ENCODE data around the gene SMARCA5.
A peak's percentile ranks its signal among the peaks of the same experiment; 100 is the strongest.
"Not testable (repeated sequence)": the region's sequence is repeated elsewhere in the genome, so short reads cannot be mapped to it uniquely, and the experiment has no call there.

The SMARCA5 gene, protein sequence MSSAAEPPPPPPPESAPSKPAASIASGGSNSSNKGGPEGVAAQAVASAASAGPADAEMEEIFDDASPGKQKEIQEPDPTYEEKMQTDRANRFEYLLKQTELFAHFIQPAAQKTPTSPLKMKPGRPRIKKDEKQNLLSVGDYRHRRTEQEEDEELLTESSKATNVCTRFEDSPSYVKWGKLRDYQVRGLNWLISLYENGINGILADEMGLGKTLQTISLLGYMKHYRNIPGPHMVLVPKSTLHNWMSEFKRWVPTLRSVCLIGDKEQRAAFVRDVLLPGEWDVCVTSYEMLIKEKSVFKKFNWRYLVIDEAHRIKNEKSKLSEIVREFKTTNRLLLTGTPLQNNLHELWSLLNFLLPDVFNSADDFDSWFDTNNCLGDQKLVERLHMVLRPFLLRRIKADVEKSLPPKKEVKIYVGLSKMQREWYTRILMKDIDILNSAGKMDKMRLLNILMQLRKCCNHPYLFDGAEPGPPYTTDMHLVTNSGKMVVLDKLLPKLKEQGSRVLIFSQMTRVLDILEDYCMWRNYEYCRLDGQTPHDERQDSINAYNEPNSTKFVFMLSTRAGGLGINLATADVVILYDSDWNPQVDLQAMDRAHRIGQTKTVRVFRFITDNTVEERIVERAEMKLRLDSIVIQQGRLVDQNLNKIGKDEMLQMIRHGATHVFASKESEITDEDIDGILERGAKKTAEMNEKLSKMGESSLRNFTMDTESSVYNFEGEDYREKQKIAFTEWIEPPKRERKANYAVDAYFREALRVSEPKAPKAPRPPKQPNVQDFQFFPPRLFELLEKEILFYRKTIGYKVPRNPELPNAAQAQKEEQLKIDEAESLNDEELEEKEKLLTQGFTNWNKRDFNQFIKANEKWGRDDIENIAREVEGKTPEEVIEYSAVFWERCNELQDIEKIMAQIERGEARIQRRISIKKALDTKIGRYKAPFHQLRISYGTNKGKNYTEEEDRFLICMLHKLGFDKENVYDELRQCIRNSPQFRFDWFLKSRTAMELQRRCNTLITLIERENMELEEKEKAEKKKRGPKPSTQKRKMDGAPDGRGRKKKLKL

DNA sequence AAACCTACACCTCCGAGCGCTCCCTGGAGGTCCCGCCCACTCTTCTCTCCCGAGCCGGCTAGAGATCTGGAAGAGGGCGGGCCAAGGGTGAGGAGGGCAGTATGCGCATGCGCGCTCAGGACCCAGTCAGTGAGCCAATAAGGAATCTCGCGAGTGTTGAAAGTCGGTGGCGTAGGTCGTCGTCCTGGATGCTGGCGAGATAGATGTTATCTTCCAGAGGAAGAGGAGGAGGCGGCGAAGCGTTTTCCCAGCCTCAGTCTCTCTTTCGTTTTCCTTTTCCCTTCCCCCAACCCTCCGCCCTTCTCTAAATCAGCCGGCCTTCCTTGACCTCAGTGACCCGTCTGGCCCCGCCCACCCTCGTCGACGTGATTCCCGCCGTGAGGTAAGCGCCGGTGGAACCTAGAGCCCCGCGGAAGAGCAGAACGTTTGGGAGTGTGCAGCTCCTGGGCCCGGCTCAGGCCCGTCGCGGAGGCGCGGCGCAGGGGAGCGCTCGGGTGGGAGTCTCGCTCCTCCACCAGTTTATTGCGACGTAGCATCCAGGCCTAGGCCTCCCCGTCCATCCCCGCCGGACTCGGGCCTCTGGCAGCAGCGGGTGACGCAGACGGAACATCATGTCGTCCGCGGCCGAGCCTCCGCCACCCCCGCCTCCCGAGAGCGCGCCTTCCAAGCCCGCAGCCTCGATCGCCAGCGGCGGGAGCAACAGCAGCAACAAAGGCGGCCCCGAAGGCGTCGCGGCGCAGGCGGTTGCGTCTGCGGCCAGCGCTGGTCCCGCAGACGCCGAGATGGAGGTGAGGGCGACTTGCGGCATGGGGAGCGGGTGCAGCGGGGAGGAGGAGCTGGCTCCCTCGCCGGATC lies at the start of gene SMARCA5:
Gene SMARCA5, plus strand, starts transcription at position 389 of the 855 bp plus-strand sequence. Its CDS starts 223 bp downstream, at position 612.
- DNase-seq (ENCODE audit: low read depth): peak; percentile 96

DNA sequence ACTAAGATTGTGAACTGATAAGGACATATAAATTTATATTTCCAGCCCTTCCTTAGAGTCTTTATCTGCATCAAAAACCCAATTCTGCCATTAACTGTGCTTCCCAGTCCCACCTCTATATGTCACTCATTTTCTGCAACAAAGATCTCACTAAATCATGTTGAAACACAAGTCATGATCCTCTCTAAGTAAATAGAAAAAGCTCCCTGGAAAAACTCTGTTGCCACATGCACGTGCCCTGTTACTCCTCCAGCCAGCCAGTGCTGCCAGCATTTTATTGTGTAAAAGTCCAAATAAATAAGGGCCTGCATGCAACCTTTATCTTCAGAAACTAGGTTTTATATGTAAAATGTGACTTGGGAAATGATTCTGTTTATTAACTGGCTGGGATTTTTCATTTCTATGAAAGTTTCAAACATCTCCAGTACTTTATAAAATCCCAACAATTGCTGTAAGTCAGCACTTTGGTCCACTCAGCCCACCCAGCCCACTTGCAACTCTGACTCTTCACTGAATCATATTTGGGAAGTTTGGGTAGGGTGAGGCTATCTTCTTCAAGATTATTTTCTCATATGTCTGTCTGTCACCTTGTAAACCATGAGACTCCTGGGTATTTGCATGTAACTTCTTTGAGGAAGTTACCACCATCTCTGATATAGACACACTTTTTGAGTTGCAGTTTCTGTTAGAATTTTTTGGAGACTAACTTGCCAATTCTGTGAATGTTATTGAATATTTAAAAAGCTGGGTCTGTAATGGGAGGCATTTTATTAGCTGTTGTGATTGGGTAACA lies 40.0 kb upstream of the SMARCA5 start:
- DNase-seq (ENCODE audit: low read depth): no peak

DNA sequence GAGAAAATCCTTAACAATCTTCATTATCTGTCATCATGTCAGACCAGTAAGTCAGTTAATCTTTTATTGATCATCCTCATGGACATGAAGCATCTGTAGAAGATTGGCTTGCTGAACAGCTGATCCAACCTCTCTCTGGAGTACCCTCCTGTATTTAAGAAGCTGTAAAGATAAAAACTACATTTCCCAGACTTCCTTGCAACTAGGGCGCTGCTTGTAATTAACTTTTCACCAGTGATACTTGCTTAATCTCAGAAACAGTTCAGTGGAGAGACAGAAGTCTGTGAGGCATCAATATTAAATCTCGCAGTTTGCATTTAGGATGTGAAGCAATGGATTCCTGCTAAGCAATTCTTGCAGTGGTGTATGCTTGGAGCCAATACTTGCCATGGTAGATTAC lies 36.0 kb upstream of the SMARCA5 start:
- DNase-seq (ENCODE audit: low read depth): no peak

DNA sequence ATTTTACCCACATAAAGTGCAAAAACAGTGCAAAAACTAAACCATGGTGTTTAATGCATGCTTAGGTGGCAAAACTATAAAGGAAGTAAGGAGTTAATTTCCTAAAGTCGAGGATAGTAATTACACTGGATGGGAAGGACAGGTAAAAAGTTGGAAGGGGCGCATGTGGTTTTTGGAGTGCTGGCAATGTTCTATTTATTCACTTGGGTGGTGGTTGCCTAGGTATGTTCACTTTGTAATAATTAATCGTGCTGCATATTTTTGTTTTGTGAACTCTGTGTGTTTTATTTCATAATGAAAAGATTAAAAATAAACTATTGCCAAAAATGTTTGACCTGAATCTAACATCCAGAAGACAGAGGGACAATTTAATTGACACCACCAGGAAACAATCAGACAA lies 32.1 kb upstream of the SMARCA5 start:
- DNase-seq (ENCODE audit: low read depth): no peak

DNA sequence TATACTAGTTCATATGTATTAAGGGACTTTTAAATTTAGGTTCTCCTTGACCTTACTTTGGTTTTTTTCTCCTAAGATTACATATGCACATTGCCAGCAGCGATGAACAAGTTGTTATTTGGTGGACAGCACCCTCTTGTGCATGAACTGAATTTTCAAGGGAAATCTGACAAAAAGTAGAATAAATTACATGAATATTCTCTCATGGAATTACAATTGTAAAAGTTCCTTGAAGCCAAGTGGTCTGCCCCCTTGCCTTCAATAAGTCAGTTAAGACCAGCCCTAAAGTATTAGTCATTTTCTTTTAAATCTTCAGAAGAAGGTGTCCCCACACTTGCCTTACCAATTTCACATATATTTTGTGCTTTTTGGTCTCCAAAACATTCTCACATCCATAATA lies 30.7 kb upstream of the SMARCA5 start:
- peak; percentile 23 for DNase-seq (ENCODE audit: low read depth)

DNA sequence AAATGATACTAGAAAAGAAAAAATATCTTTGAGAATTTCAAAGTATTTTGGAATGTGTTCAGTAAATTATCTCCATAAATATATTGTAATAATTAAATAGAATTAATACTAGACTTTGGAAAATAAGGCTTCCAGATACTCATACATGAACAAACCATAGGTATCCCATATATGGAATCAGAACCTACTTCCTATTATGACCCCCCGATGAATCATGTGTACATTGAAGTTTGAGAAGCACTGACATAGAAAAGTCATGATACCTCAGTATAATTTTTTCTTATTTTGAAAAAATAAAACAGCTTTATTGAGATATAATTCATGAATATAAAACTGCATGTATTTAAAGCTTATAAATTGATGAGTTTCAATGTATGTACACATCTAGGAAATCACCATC lies 27.2 kb upstream of the SMARCA5 start:
- no peak for DNase-seq (ENCODE audit: low read depth)

DNA sequence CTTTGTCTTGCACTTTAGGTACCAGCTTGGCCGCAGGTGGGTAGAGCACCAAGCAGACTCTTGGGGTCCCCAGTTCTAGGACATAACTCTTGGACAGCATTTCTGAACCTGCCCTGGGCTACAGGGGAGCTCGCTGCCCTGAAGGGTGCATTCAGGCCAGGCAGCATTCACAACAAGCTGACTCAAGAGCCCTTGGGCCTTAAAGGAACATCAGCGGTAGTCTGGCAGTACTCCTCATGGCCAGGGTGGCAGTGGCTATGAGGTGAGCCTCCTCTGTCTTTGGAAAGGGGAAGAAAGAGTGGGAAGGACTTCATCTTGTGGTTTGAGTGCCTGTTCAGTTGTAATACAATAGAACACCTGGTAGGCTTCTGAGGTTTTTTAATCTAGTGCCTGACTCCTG lies 24.8 kb upstream of the SMARCA5 start:
- no peak for DNase-seq (ENCODE audit: low read depth)

DNA sequence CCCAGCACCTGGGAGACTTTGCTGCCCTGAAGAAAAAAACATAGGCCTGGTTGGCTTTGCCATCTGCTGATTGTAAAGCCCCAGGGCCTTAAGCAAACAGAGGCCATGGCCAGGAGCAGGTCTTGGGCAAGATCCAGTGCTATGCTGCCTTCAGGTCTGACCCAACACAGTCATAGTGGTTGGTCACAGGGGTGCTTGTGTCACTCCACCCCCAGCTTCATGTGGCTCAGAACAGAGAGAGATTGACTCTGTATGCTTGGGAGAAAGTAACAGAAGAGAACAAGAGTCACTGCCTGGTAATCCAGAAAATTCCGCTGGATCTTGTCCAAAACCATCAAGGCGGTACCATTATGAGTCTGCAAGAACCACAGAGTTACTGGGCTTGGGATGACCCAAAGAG lies 24.4 kb upstream of the SMARCA5 start:
- DNase-seq (ENCODE audit: low read depth): no peak

DNA sequence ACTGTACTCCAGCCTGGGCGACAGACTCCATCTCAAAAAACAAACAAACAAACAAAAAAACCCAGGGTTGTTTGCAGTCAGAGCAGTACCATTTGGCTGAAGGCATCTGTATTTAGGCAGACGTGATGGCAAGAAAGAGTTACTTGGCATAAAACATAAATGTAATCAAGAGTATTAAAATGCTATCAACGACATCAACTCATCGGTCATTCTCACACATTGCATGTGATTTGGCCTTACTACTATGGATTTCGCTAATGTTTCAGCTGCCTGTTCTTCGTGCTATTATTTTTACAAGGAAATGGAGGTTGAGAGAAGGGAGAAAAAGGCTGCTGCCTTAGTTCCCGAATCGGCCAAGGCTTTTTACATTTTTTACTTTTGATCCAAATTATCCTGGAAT lies 15.5 kb upstream of the SMARCA5 start:
- no peak for DNase-seq (ENCODE audit: low read depth)

DNA sequence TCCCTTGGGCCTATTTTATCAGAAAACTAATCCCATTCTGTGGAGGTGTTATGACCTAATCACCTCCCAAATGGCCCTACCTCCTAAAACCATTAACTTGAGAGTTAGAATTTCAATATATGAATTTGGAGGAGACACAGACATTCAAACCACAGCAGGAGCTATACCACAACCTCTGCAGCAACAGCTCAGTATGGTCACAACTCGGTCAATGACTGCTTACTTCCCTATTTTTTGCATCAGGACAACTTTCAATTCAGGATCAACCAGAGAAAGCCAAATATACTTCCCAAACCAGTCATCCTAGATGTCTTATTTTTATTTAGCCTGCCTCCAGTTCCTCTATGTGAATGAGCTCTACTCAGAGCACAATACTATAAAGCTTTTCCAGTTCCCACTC lies 11.3 kb upstream of the SMARCA5 start:
- no peak for DNase-seq (ENCODE audit: low read depth)

DNA sequence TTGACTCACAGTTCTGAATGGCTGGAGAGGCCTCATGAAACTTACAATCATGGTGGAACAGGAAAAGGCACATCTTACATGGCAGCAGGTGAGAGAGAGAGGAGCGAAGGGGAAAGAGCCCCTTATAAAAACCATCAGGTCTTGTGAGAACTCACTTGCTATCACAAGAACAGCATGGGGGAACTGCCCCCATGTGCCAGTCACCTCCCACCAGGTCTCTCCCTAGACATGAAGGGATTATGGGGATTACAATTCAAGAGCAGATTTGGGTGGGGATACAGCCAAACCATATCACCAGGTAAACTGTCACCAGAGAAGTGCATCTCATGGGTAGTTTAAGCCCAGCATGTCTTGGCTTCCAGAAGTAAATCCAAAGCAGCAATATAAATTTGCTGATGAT lies 7.5 kb upstream of the SMARCA5 start:
- no peak for DNase-seq (ENCODE audit: low read depth)

DNA sequence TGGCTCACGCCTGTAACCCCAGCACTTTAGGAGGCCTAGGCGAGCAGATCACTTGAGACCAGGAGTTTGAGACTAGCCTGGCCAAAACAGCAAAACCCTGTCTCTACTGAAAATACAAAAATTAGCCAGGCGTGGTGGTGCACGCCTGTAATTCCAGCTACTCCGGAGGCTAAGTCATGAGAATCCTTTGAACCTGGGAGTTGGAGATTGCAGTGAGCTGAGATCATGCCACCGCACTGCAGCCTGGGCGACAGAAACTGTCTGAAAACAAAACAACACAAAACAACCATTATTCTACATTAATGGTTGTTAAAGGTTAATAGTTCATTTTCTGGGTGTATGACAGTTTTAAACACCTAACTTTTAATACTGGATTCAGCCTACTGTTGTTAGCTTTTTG lies 1.6 kb upstream of the SMARCA5 start:
- DNase-seq (ENCODE audit: low read depth): no peak

DNA sequence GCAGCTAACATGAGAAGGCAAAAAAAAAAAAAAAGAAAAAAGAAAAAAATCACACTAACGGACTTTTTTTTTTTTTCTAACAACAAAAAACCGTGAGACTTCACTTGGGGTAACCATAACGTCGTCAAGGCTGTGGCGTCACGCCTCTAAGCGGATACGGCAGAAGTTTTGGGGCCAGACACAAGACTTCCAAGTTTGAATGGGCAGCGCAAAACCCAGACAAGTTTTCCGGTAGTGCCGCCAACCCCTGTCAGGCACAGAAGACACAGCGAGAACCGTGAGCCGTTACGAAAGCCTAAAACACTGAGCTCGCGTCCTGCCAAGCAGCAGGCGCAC lies 556 bp upstream of the SMARCA5 start:
- DNase-seq (ENCODE audit: low read depth): no peak

DNA sequence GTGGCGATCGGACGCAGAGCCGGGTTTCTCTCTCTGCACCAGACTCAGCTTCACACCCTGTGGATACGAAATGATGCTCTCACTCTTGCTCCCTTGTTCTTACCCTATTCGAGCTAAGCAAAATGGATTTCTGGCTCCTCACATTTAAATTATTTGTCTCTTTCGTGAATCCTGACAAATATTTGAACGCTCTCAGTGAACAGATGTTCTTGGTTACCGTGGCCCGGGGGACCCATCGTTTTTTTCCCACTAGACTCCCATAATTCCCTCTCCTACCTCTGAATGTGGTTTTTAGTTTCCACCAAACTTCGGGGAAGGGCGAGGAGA lies 630 bp downstream of the SMARCA5 start:
- no peak for DNase-seq (ENCODE audit: low read depth)

DNA sequence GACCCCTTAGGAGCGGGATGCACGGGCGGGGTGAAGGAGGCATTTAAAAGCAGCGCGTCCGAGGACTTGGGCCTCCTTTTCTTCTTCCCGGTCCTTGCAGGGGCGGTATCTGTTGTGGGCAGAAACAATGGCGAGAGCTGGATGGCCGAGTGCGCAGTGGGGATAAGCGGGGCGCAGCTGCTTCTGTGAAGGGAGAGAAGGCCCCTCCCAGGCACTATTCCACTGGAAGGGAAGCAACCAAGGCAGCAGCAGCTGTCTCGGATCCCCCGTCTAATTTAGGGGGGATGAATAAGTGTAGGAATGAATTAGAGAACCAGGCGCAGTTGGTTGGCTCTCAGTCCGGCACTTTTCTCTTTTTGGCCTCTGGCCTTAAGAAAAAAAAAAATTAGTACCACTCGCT lies 995 bp downstream of the SMARCA5 start:
- DNase-seq (ENCODE audit: low read depth): no peak

DNA sequence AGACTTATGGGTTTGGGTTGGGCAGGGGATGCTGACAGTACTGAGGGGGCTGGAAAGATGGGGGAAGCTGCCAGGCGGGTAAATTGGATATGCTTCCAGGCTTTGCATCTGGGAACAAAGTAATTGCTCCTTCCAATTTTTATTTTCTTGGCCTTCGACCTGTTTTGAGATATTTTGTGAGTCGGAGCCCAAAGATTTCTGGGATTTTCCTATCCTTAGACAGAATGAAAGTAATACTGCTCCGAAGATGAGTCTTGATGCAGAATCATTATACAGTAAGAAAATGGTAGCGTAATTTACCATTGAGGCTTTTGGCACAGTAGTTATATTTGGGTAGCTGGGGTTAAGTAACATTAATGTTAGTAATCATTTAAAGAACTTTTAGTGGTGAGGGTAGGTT lies 1.4 kb downstream of the SMARCA5 start:
- DNase-seq (ENCODE audit: low read depth): no peak

DNA sequence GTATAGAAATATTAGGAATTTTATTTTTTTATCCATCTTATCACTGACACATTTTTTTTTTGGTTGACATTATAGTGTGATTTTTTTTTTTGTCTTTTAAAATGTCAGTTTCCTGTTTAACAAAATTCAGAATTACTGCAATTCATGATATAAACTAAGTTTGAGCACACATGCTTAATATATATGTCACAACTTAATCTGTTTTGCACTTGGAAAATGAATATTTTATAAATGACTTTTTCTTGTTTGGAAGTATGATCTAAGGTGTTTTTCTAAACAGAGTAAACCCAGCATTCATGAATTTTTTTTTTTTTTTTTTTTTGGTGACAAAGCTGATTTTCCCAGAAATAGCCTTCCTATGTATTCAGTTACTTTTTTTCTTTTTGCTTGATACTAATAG lies 2.4 kb downstream of the SMARCA5 start:
- no peak for DNase-seq (ENCODE audit: low read depth)

DNA sequence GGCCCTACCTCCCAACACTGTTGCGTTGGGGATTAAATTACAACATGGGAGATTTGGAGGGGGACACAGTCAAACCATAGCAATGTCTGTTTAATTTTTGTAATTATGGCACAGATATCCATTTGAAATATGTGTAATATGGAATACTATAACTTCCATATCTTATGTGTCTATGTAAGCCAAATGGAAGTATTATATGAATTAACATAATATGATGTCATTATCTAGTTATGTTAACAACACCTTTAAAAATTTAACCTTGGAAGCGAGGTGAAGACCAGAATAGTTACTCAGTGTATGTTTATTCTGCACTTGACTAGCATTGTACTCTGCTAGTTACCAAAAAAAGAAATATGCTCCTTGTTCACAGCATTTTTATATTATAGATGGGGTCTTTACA lies 4.3 kb downstream of the SMARCA5 start:
- no peak for DNase-seq (ENCODE audit: low read depth)

DNA sequence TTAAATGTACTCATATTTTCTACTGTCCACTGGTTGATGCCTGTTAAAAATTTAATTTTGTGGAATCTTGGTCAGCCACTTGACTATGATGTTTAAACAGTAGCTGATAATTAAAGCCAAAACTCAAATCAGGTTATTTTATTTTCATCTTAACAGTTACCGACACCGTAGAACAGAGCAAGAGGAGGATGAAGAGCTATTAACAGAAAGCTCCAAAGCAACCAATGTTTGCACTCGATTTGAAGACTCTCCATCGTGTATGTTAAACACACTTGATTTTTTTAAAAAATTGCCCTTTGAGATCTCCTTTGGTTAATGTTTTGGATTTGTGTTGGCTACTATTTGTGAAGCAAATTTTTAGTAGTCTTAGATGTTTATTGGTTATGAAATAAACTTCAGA lies 10.7 kb downstream of the SMARCA5 start:
- DNase-seq (ENCODE audit: low read depth): no peak

DNA sequence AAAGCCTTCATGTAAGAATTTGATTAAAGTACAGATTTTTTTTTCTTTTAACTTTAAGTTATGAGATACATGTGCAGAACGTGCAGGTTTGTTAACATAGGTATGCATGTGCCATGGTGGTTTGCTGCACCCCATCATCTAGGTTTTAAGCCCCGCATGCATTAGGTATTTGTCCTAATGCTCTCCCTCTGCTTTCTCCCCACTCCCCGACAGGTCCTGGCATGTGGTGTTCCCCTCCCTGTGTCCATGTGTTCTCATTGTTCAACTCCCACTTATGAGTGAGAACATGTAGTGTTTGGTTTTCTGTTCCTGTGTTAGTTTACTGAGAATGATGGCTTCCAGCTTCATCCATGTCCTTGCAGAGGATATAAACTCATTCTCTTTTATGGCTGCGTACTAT lies 14.5 kb downstream of the SMARCA5 start:
- not testable (repeated sequence) for DNase-seq (ENCODE audit: low read depth)

DNA sequence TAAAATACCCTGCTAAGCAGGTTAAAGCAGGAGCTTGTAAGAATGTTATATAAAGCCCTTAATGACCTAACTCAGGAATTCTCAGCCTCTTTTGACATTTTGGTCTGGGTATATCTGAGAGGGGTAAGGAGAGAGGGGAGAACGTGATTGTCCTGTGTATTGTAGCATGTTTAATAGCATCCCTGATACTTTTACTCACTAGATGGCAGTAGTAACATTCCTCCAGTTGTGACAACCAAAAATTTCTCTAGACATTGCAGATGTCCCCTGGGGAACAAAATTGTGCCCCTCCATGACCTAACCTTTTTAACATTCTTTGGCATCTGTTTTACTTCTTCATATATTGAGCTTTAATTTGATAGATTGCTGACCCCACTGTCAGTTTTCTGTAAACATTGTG lies 17.9 kb downstream of the SMARCA5 start:
- DNase-seq (ENCODE audit: low read depth): no peak

All from HS-5 (cell line).